Testis (tissue), 3 donors: ENCODE data around the gene ACVRL1. TPM values are rescaled to one million over a fixed set of nuclear protein-coding genes. Genes with fewer than 3 reads are reported as not detected.

Experiments
- DNase-seq: peaks from one replicate; pipeline ENCODE4 v3.0.0-alpha.2; 2019
- H3K27ac ChIP-seq, 2 donors: fragments of 200-600 bp; sonication (generic); one replicate each; pipeline ENCODE4 v1.5.1; 2019
- H3K27me3 ChIP-seq: fragments of 200-600 bp; sonication (generic); one replicate; pipeline ENCODE4 v1.5.1; 2019
- H3K36me3 ChIP-seq: fragments of 200-600 bp; sonication (generic); one replicate; pipeline ENCODE4 v1.5.1; 2017; ENCODE audit warnings: low read depth; ENCODE audit errors: missing control alignments
- H3K4me1 ChIP-seq: fragments of 200-600 bp; sonication (generic); one replicate; pipeline ENCODE4 v1.5.1; 2019
- H3K4me3 ChIP-seq, 2 donors: fragments of 200-600 bp; sonication (generic); one replicate each; pipeline ENCODE4 v1.5.1; 2017 to 2019
- H3K9me3 ChIP-seq: fragments of 200-600 bp; sonication (generic); one replicate; pipeline ENCODE4 v1.5.1; 2017
- POLR2A ChIP-seq: fragments of 450-650 bp; IDR thresholded peaks from one replicate; pipeline ENCODE4 v1.6.1; 2017; ENCODE audit warnings: antibody characterized with exemption, mild to moderate bottlenecking, moderate library complexity
- WGBS, 2 donors: methylation state at CpG; one replicate each; pipeline ENCODE4 v1.1.5; 2018; 5-methylcytosine and 5-hydroxymethylcytosine counted together
- intact Hi-C: fragments of 100-400 bp; cut with DNase I; formaldehyde crosslinking; loops from one replicate; pipeline ENCODE4 v1.15.1; 2023; ENCODE audit warnings: low total_unique reads
- polyA plus RNA-seq: library from polyadenylated mRNA; stranded (reverse); fragments of 350-450 nt; fragmentation: Illumina TruSeq; extraction: RNeasy Lipid Tissue Mini Kit (QIAGEN cat#74804); gene quantifications from one replicate; pipeline ENCODE4 v1.2.3, GENCODE V29; 2014; ENCODE audit warnings: low read depth, low replicate concordance; ENCODE audit not compliant: insufficient read depth
- total RNA-seq, 2 donors: library from RNA; depleted of rRNA; stranded (reverse); fragments of >200 nt; gene quantifications; one replicate each; pipeline ENCODE4 v1.2.3, GENCODE V29; 2016
- TF ChIP-seq, protein P1 (sequence below), 3 experiments: fragments of 450-650 bp in 2 of 3; fragments of 200-600 bp in 1 of 3; sonication (generic) in 1 of 3; IDR thresholded peaks; one replicate each; pipeline ENCODE4 v1.5.1; 2016 to 2019; ENCODE audit warnings: antibody characterized with exemption in 3 of 3, mild to moderate bottlenecking in 2 of 3, moderate library complexity in 1 of 3

Gene ACVRL1
- total and polyA plus RNA-seq, 3 donors from 2014 or later: 9.1 to 9.9 (median 9.5) TPM

DNA sequence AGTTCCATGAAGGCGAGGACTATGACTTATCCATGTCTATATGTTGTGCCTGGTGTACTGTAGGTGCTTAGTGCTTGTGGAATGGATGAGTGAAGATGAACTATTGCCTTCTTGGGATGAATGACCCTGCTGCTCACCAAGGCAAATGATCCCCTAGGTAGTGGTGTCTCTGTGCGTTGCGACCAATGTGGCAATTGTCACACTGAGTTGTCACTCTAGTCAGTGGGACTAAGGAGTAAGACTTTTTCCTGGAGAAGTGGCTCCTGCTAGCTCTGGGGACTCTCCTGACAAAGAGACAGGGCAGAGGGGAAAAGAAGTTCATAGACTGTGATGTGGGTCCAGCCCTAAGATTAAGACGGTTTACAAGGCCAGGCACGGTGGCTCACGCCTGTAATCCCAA, 40.8 kb downstream of the ACVRL1 start:
- 95% methylated on average over 6 of the region's 6 CpGs for WGBS, 2 donors
- H3K9me3 ChIP-seq: no peaks in the 10 kb centered on the region
- no peak overlapping the region for H3K27ac ChIP-seq
- peaks cover under 1% of the 10 kb centered on the region for H3K4me1 ChIP-seq
- no peak overlapping the region for H3K4me3 ChIP-seq
- no peaks in the 10 kb centered on the region for H3K36me3 ChIP-seq
- intact Hi-C loops: no loop called here
- no peak for TF ChIP-seq POLR2A
- TF ChIP-seq, protein P1, sequence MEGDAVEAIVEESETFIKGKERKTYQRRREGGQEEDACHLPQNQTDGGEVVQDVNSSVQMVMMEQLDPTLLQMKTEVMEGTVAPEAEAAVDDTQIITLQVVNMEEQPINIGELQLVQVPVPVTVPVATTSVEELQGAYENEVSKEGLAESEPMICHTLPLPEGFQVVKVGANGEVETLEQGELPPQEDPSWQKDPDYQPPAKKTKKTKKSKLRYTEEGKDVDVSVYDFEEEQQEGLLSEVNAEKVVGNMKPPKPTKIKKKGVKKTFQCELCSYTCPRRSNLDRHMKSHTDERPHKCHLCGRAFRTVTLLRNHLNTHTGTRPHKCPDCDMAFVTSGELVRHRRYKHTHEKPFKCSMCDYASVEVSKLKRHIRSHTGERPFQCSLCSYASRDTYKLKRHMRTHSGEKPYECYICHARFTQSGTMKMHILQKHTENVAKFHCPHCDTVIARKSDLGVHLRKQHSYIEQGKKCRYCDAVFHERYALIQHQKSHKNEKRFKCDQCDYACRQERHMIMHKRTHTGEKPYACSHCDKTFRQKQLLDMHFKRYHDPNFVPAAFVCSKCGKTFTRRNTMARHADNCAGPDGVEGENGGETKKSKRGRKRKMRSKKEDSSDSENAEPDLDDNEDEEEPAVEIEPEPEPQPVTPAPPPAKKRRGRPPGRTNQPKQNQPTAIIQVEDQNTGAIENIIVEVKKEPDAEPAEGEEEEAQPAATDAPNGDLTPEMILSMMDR (IDR thresholded peaks at IDR 0.05): no peak
- no peak for DNase-seq
- no peaks in the 10 kb centered on the region for H3K27me3 ChIP-seq

GRCh38 chr12:51949342-51950030, 42.2 kb downstream of the ACVRL1 start:
- DNase-seq: no peak
- Histone ChIP-seq H3K4me1 (peaks cover 15% of the 10 kb centered on the region), H3K9me3 (no peaks in the 10 kb centered on the region), H3K36me3 (no peaks in the 10 kb centered on the region), H3K4me3 (no peak overlapping the region), H3K27me3 (no peaks in the 10 kb centered on the region), H3K27ac (no peak overlapping the region)
- no peak for TF ChIP-seq POLR2A
- TF ChIP-seq, protein P1 (IDR thresholded peaks at IDR 0.05): no peak
- intact Hi-C loops: no loop called here
- WGBS, 2 donors: 64 to 65% methylated on average over 6 of the region's 6 CpGs

DNA sequence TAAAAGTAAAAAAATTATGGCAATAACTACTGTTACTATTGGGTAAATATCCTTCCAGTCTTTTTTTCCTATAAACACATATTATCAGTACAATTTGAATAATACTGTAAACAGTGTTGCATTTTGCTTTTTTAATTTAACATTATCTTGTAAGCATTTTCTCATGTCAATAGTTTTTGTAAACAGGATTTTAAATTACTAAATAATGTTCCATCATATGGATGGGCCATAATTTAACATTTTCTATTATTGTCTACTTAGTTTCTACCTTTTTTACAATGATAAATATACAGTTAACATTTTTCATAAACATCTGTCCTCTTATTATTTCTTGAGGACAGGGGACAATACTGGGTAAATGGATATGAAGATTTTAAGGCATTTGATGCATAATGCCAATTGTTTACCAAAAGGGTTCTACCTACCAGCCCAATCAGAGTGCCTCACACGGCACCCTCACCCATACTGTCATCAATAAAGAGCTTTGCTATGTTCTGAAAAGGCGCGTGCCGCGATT, 43.4 kb downstream of the ACVRL1 start:
- intact Hi-C loops: no loop called here
- no peaks in the 10 kb centered on the region for H3K27me3 ChIP-seq
- TF ChIP-seq, protein P1 (IDR thresholded peaks at IDR 0.05): no peak
- TF ChIP-seq POLR2A: no peak
- H3K27ac ChIP-seq: peak overlapping the region in 1 of 2 donors; percentile 46
- no peak for DNase-seq
- peak overlapping the region; percentile 50 to 95 for H3K4me3 ChIP-seq
- peaks cover 23% of the 10 kb centered on the region for H3K4me1 ChIP-seq
- no peaks in the 10 kb centered on the region for H3K36me3 ChIP-seq
- 3 to 4% methylated on average over 5 of the region's 5 CpGs for WGBS, 2 donors
- no peaks in the 10 kb centered on the region for H3K9me3 ChIP-seq

- peak within 1 kb of the TSS; percentile 91 to 95 for H3K27ac ChIP-seq
- intact Hi-C loops: no loop called here
- peak; percentile 95 for DNase-seq
These were observed 44.0 kb downstream of the ACVRL1 start, which contains the start of gene ACVR1B for GRCh38 chr12:51951199-51951842. ACVR1B (plus strand) TSS chr12:51951699; CDS start chr12:51951744, 45 bp downstream.

More at GRCh38 chr12:51951199-51951842, 44.0 kb downstream of the ACVRL1 start, which contains the start of gene ACVR1B:
- WGBS, 2 donors: 1% methylated on average over 21 to 59 of the region's 86 CpGs
- Histone ChIP-seq H3K9me3 (no peaks in the 10 kb centered on the region), H3K4me1 (peaks cover 23% of the 10 kb centered on the region), H3K36me3 (no peaks in the 10 kb centered on the region), H3K4me3 (peak within 1 kb of the TSS; percentile 95 to 97), H3K27me3 (no peaks in the 10 kb centered on the region)
- no peak for TF ChIP-seq POLR2A
- TF ChIP-seq, protein P1 (IDR thresholded peaks at IDR 0.05): no peak
